ENCODE results near the gene MYO16. TPM values are rescaled to one million over a fixed set of nuclear protein-coding genes. Genes with fewer than 3 reads are reported as not detected.

MYO16 gene
- total and polyA plus RNA-seq, 2 of the 4 experiments (the other 2 are of a cell fraction) = under 0.01 to 0.03 TPM

DNA sequence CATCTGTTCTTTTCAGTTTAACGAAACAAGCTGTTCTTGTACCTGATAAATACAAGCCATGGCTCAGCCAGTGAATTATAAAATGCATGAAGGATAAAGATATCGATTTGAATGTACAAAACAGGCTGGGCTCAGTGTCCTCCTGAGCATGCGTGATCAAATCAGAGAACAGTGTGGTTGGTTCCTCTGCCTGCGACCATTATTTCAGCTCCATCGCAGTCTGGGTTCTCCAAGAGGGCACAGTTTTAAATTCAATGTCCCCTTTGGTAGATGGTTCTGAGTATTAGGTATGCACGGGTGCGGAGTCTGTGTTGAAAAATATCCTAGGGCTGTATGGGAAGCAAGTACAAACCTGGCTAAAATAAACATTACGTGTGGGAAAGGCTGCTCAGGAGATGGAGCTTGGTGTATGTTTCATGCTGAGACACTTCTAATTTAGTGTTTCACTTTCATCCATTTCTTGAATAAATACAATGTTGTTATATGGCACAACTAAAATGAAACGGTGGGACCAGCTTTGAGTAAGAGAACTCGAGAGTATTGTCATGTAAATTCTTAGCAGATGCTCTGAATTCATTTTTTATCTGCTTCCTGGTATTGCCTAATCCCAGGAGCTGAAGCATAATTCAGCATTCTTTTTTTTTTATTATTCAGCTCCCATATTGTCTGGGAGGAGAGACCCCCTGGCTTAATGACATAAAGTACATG, 458.7 kb downstream of the MYO16 start:
- Histone ChIP-seq H3K14ac (replicated peaks; ENCODE audit: low read depth, low read length) (no peak overlapping the region), H4K20me1 (ENCODE audit: insufficient read depth, low read length) (no peaks in the 10 kb centered on the region), H2BK15ac (ENCODE audit: low read depth, low read length) (no peak overlapping the region), H3K4ac (ENCODE audit: low read depth, low read length) (no peak overlapping the region), H3K9ac (ENCODE audit: low read depth, low read length) (no peak overlapping the region), H4K91ac (ENCODE audit: insufficient read depth, low read depth, low read length) (no peak overlapping the region), H3K9me3 (ENCODE audit: control insufficient read depth, insufficient read depth, low read length) (no peaks in the 10 kb centered on the region), H3K18ac (ENCODE audit: low read depth, low read length) (no peak overlapping the region), H3K4me1 (ENCODE audit: control insufficient read depth, insufficient read depth, low read length) (no peaks in the 10 kb centered on the region), H3K27me3 (ENCODE audit: control insufficient read depth, insufficient read depth, low read length) (peaks cover 30% of the 10 kb centered on the region), H3K56ac (ENCODE audit: extremely low read depth, insufficient read depth, low read length) (no peak overlapping the region), H3K23ac (ENCODE audit: low read depth, low read length) (no peak overlapping the region), H2AK5ac (ENCODE audit: low read depth, low read length) (no peak overlapping the region), H4K8ac (ENCODE audit: low read depth in 2 of 2, low read length in 2 of 2) (no peak overlapping the region), H3K27ac (ENCODE audit: insufficient read depth, low read length) (no peak overlapping the region), H3K36me3 (ENCODE audit: control insufficient read depth, insufficient read depth, low read length) (no peaks in the 10 kb centered on the region), H2AFZ (replicated peaks; ENCODE audit: low read length, poor library complexity) (no peak overlapping the region), H4K5ac (ENCODE audit: low read depth, low read length) (no peak overlapping the region), H3K79me1 (ENCODE audit: low read depth in 1 of 2, low read length in 2 of 2) (no peaks in the 10 kb centered on the region), H2AK9ac (replicated peaks; ENCODE audit: low read depth, low read length, poor library complexity) (no peak overlapping the region), H3K4me2 (ENCODE audit: low read depth, low read length) (no peak overlapping the region), H2BK120ac (ENCODE audit: low read depth, low read length) (no peak overlapping the region), H3K9me1 (ENCODE audit: insufficient read depth, low read length) (no peaks in the 10 kb centered on the region), H2BK20ac (ENCODE audit: low read depth, low read length) (no peak overlapping the region), H2BK5ac (ENCODE audit: low read depth, low read length, poor library complexity, severe bottlenecking) (no peak overlapping the region), H3K4me3 (ENCODE audit: insufficient read depth, low read depth, low read length) (no peak overlapping the region)
- dilution Hi-C loops (cut with HindIII; ENCODE audit: low sequenced_read_pairs, unreplicated experiment) = no loop called here
- CTCF ChIA-PET = no interaction called here
- in situ Hi-C loops (cut with MboI; ENCODE audit: low sequenced_read_pairs) = no loop called here
- no TSS peak for BruUV-seq (replicated peaks)
- no peak for ATAC-seq (ENCODE audit: low read depth)
- intact Hi-C loops (cut with micrococcal nuclease) = no loop called here
- POLR2A ChIA-PET (ENCODE audit: unreplicated experiment) = no interaction called here
- WGBS, 2 experiments (ENCODE audit: extremely low coverage in 2 of 2, insufficient read length in 1 of 2) = 80% methylated on average over 3 of the region's 10 CpGs; no CpG with 5 or more reads in 1 of the 2 experiments
- TF ChIP-seq CEBPB (IDR thresholded peaks at IDR 0.05; ENCODE audit: low read depth, low read length) = no peak
- TF ChIP-seq MAFK (IDR thresholded peaks at IDR 0.05; ENCODE audit: low read depth, low read length) = no peak
- no peak for TF ChIP-seq RCOR1 (IDR thresholded peaks at IDR 0.05; ENCODE audit: insufficient replicate concordance, low read length)
- no peak for TF ChIP-seq NFE2L2 (IDR thresholded peaks at IDR 0.05; ENCODE audit: low read depth, low read length)
- TF ChIP-seq, protein P1, sequence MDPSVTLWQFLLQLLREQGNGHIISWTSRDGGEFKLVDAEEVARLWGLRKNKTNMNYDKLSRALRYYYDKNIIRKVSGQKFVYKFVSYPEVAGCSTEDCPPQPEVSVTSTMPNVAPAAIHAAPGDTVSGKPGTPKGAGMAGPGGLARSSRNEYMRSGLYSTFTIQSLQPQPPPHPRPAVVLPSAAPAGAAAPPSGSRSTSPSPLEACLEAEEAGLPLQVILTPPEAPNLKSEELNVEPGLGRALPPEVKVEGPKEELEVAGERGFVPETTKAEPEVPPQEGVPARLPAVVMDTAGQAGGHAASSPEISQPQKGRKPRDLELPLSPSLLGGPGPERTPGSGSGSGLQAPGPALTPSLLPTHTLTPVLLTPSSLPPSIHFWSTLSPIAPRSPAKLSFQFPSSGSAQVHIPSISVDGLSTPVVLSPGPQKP (IDR thresholded peaks at IDR 0.05; ENCODE audit: borderline replicate concordance, low read depth, low read length) = no peak
- no peak for TF ChIP-seq RFX5 (IDR thresholded peaks at IDR 0.05; ENCODE audit: low read depth, low read length)
- TF ChIP-seq, protein P2, sequence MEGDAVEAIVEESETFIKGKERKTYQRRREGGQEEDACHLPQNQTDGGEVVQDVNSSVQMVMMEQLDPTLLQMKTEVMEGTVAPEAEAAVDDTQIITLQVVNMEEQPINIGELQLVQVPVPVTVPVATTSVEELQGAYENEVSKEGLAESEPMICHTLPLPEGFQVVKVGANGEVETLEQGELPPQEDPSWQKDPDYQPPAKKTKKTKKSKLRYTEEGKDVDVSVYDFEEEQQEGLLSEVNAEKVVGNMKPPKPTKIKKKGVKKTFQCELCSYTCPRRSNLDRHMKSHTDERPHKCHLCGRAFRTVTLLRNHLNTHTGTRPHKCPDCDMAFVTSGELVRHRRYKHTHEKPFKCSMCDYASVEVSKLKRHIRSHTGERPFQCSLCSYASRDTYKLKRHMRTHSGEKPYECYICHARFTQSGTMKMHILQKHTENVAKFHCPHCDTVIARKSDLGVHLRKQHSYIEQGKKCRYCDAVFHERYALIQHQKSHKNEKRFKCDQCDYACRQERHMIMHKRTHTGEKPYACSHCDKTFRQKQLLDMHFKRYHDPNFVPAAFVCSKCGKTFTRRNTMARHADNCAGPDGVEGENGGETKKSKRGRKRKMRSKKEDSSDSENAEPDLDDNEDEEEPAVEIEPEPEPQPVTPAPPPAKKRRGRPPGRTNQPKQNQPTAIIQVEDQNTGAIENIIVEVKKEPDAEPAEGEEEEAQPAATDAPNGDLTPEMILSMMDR (conservative IDR thresholded peaks at IDR 0.05; ENCODE audit: low read depth, low read length) = no peak
- no peak for TF ChIP-seq SMC3 (IDR thresholded peaks at IDR 0.05; ENCODE audit: low read depth, low read length)
- no peak for TF ChIP-seq FOS (IDR thresholded peaks at IDR 0.05; ENCODE audit: low read depth, low read length)
- TF ChIP-seq RAD21 (IDR thresholded peaks at IDR 0.05; ENCODE audit: low read length) = no peak
- no peak for TF ChIP-seq MAZ (IDR thresholded peaks at IDR 0.05; ENCODE audit: borderline replicate concordance, low read depth, low read length)
- no peak for TF ChIP-seq POLR2A (IDR thresholded peaks at IDR 0.05; ENCODE audit: low read depth, low read length)
- TF ChIP-seq MXI1 (IDR thresholded peaks at IDR 0.05; ENCODE audit: borderline replicate concordance, low read depth, low read length) = no peak
- TF ChIP-seq, protein P3, sequence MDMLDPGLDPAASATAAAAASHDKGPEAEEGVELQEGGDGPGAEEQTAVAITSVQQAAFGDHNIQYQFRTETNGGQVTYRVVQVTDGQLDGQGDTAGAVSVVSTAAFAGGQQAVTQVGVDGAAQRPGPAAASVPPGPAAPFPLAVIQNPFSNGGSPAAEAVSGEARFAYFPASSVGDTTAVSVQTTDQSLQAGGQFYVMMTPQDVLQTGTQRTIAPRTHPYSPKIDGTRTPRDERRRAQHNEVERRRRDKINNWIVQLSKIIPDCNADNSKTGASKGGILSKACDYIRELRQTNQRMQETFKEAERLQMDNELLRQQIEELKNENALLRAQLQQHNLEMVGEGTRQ (IDR thresholded peaks at IDR 0.05; ENCODE audit: low read depth, low read length) = no peak
- no peak for TF ChIP-seq BHLHE40 (IDR thresholded peaks at IDR 0.05; ENCODE audit: low read depth, low read length)
- TF ChIP-seq CHD1 (IDR thresholded peaks at IDR 0.05; ENCODE audit: low read depth, low read length) = no peak
- DNase-seq = no peak
